IMR-90 (cell line): ENCODE measurements around the gene PLXNA4. TPM values are rescaled to one million over a fixed set of nuclear protein-coding genes. Genes with fewer than 3 reads are reported as not detected.

Experiments used
- ATAC-seq: fragments of 200-7000 bp; cut with Tn5 transposase; 2 replicates; pipeline ENCODE4 v1.9.1; 2020; ENCODE audit warnings: low read depth, mild to moderate bottlenecking, moderate library complexity
- BruUV-seq: library from RNA; stranded (reverse); fragments of 400-500 nt; replicated peaks from 2 replicates; lab custom pipeline; 2021; lab: Mats Ljungman, UMichigan
- CTCF ChIA-PET: fragments of 300-600 bp; formaldehyde crosslinking; extraction: SDS; loops from one replicate; lab custom pipeline; 2021; ENCODE audit warnings: antibody characterized with exemption; lab: Yijun Ruan, JAX
- POLR2A ChIA-PET: fragments of 300-600 bp; sonication (Branson Sonifier 250); formaldehyde crosslinking; loops from one replicate; lab custom pipeline; 2022; ENCODE audit warnings: antibody characterized with exemption; ENCODE audit not compliant: unreplicated experiment; lab: Charles Lee
- DNase-seq: peaks from one replicate; pipeline ENCODE4 v3.0.0; 2013
- H2AFZ ChIP-seq: replicated peaks from 2 replicates; pipeline ENCODE3; 2013; ENCODE audit warnings: low read length, mild to moderate bottlenecking; ENCODE audit not compliant: poor library complexity
- H2AK5ac ChIP-seq: 2 replicates; pipeline ENCODE4 v1.6.1; 2013; ENCODE audit warnings: low read depth, low read length, inconsistent platforms
- H2AK9ac ChIP-seq: replicated peaks from 2 replicates; pipeline ENCODE3; 2013; ENCODE audit warnings: mild to moderate bottlenecking, low read depth, low read length, moderate library complexity; ENCODE audit not compliant: poor library complexity
- H2BK120ac ChIP-seq: 2 replicates; pipeline ENCODE4 v1.6.1; 2013; ENCODE audit warnings: low read depth, low read length, inconsistent platforms
- H2BK15ac ChIP-seq: 3 replicates; pipeline ENCODE4 v1.6.1; 2013; ENCODE audit warnings: low read depth, low read length, inconsistent platforms
- H2BK20ac ChIP-seq: 2 replicates; pipeline ENCODE4 v1.6.1; 2013; ENCODE audit warnings: low read depth, mild to moderate bottlenecking, inconsistent platforms, low read length, moderate library complexity
- H2BK5ac ChIP-seq: 2 replicates; pipeline ENCODE4 v1.6.1; 2013; ENCODE audit warnings: mild to moderate bottlenecking, low read depth, low read length, inconsistent platforms; ENCODE audit not compliant: poor library complexity, severe bottlenecking
- H3K14ac ChIP-seq: replicated peaks from 2 replicates; pipeline ENCODE4 v1.6.1; 2013; ENCODE audit warnings: low read depth, low read length, inconsistent platforms
- H3K18ac ChIP-seq: 2 replicates; pipeline ENCODE4 v1.6.1; 2013; ENCODE audit warnings: low read depth, low read length, control low read depth
- H3K23ac ChIP-seq: 2 replicates; pipeline ENCODE4 v1.6.1; 2013; ENCODE audit warnings: low read depth, low read length, inconsistent platforms
- H3K27ac ChIP-seq: 2 replicates; pipeline ENCODE4 v1.5.1; 2013; ENCODE audit warnings: mild to moderate bottlenecking, control low read depth, low read length; ENCODE audit not compliant: insufficient read depth
- H3K27me3 ChIP-seq: 2 replicates; pipeline ENCODE4 v1.6.1; 2013; ENCODE audit warnings: low read length; ENCODE audit not compliant: control insufficient read depth, insufficient read depth
- H3K36me3 ChIP-seq: 2 replicates; pipeline ENCODE4 v1.6.1; 2013; ENCODE audit warnings: low read length, mixed read lengths; ENCODE audit not compliant: control insufficient read depth, insufficient read depth
- H3K4ac ChIP-seq: 2 replicates; pipeline ENCODE4 v1.6.1; 2013; ENCODE audit warnings: low read depth, low read length, inconsistent platforms
- H3K4me1 ChIP-seq: 2 replicates; pipeline ENCODE4 v1.6.1; 2013; ENCODE audit warnings: low read length, mixed read lengths; ENCODE audit not compliant: control insufficient read depth, insufficient read depth
- H3K4me2 ChIP-seq: 2 replicates; pipeline ENCODE4 v1.6.1; 2013; ENCODE audit warnings: low read depth, mild to moderate bottlenecking, control low read depth, low read length, moderate library complexity
- H3K4me3 ChIP-seq: 2 replicates; pipeline ENCODE4 v1.5.1; 2013; ENCODE audit warnings: low read depth, mild to moderate bottlenecking, control low read depth, low read length, moderate library complexity; ENCODE audit not compliant: insufficient read depth
- H3K56ac ChIP-seq: 2 replicates; pipeline ENCODE4 v1.6.1; 2013; ENCODE audit warnings: low read length, inconsistent platforms; ENCODE audit not compliant: insufficient read depth; ENCODE audit errors: extremely low read depth
- H3K79me1 ChIP-seq, 2 experiments: 2 replicates each; pipeline ENCODE4 v1.6.1; 2013; ENCODE audit warnings: low read length in 2 of 2, inconsistent platforms in 1 of 2, low read depth in 1 of 2
- H3K9ac ChIP-seq: 2 replicates; pipeline ENCODE4 v1.6.1; 2013; ENCODE audit warnings: low read depth, low read length, control low read depth
- H3K9me1 ChIP-seq: 2 replicates; pipeline ENCODE4 v1.6.1; 2013; ENCODE audit warnings: low read length, inconsistent platforms; ENCODE audit not compliant: insufficient read depth
- H3K9me3 ChIP-seq: 2 replicates; pipeline ENCODE4 v1.6.1; 2013; ENCODE audit warnings: low read length; ENCODE audit not compliant: control insufficient read depth, insufficient read depth
- H4K20me1 ChIP-seq: 2 replicates; pipeline ENCODE4 v1.6.1; 2013; ENCODE audit warnings: low read length, inconsistent platforms; ENCODE audit not compliant: insufficient read depth
- H4K5ac ChIP-seq: 2 replicates; pipeline ENCODE4 v1.6.1; 2013; ENCODE audit warnings: mild to moderate bottlenecking, low read depth, low read length, control low read depth
- H4K8ac ChIP-seq, 2 experiments: 2 replicates each; pipeline ENCODE4 v1.6.1; 2013; ENCODE audit warnings: low read depth in 2 of 2, low read length in 2 of 2, control low read depth in 1 of 2, inconsistent platforms in 1 of 2
- H4K91ac ChIP-seq: 2 replicates; pipeline ENCODE4 v1.6.1; 2013; ENCODE audit warnings: low read depth, low read length, inconsistent platforms; ENCODE audit not compliant: insufficient read depth
- BHLHE40 ChIP-seq: fragments of 150-350 bp; IDR thresholded peaks from 2 replicates; pipeline ENCODE4 v1.6.1; 2016; ENCODE audit warnings: mild to moderate bottlenecking, low read depth, low read length
- CEBPB ChIP-seq: IDR thresholded peaks from 2 replicates; pipeline ENCODE4 v1.6.1; 2012; ENCODE audit warnings: low read depth, low read length, improper control_type of control experiment
- CTCF ChIP-seq: conservative IDR thresholded peaks from 2 replicates; pipeline ENCODE4 v1.5.1; 2012; ENCODE audit warnings: mild to moderate bottlenecking, low read depth, low read length, improper control_type of control experiment
- ELK1 ChIP-seq: fragments of 150-350 bp; IDR thresholded peaks from 2 replicates; pipeline ENCODE4 v1.6.1; 2016; ENCODE audit warnings: low read depth, mild to moderate bottlenecking, low read length, moderate library complexity, borderline replicate concordance
- FOS ChIP-seq: fragments of 150-350 bp; IDR thresholded peaks from 2 replicates; pipeline ENCODE4 v1.6.1; 2016; ENCODE audit warnings: low read depth, low read length
- MAFK ChIP-seq: IDR thresholded peaks from 2 replicates; pipeline ENCODE4 v1.6.1; 2012; ENCODE audit warnings: low read depth, low read length, improper control_type of control experiment
- MAZ ChIP-seq: IDR thresholded peaks from 2 replicates; pipeline ENCODE4 v1.6.1; 2012; ENCODE audit warnings: low read depth, mild to moderate bottlenecking, low read length, improper control_type of control experiment, moderate library complexity, borderline replicate concordance
- MXI1 ChIP-seq: IDR thresholded peaks from 2 replicates; pipeline ENCODE4 v1.6.1; 2012; ENCODE audit warnings: low read depth, mild to moderate bottlenecking, low read length, moderate library complexity, borderline replicate concordance
- NFE2L2 ChIP-seq: fragments of 150-350 bp; IDR thresholded peaks from 2 replicates; pipeline ENCODE4 v1.6.1; 2016; ENCODE audit warnings: low read depth, mild to moderate bottlenecking, low read length
- POLR2A ChIP-seq: IDR thresholded peaks from 2 replicates; pipeline ENCODE4 v1.6.1; 2012; ENCODE audit warnings: mild to moderate bottlenecking, low read depth, low read length
- RAD21 ChIP-seq: IDR thresholded peaks from 2 replicates; pipeline ENCODE4 v1.6.1; 2012; ENCODE audit warnings: low read length, improper control_type of control experiment
- RCOR1 ChIP-seq: IDR thresholded peaks from 2 replicates; pipeline ENCODE4 v1.6.1; 2012; ENCODE audit warnings: mild to moderate bottlenecking, low read length, improper control_type of control experiment; ENCODE audit not compliant: insufficient replicate concordance
- RFX5 ChIP-seq: IDR thresholded peaks from 2 replicates; pipeline ENCODE4 v1.8.0; 2012; ENCODE audit warnings: low read depth, mild to moderate bottlenecking, low read length, moderate library complexity
- SMC3 ChIP-seq: fragments of 150-350 bp; IDR thresholded peaks from 2 replicates; pipeline ENCODE4 v1.6.1; 2016; ENCODE audit warnings: low read depth, mild to moderate bottlenecking, antibody characterized with exemption, low read length, moderate library complexity
- USF2 ChIP-seq: fragments of 150-350 bp; IDR thresholded peaks from 2 replicates; pipeline ENCODE4 v1.6.1; 2017; ENCODE audit warnings: mild to moderate bottlenecking, antibody characterized with exemption, low read length, low read depth
- WGBS, 2 experiments: methylation state at CpG; one replicate each; pipeline versions ENCODE4 v1.1.5 to v1.1.7; 2013; ENCODE audit warnings: missing lambda C conversion rate in 2 of 2; ENCODE audit not compliant: insufficient read length in 1 of 2; ENCODE audit errors: extremely low coverage in 2 of 2; 5-methylcytosine and 5-hydroxymethylcytosine counted together
- dilution Hi-C: fragments of 300-500 bp; cut with HindIII; formaldehyde crosslinking; loops from one replicate; pipeline ENCODE4 v1.14.3; 2018; ENCODE audit warnings: low sequenced_read_pairs; ENCODE audit not compliant: unreplicated experiment
- in situ Hi-C: fragments of 300-500 bp; cut with MboI; formaldehyde crosslinking; loops from 3 replicates; pipeline ENCODE4 v1.14.3; 2019; ENCODE audit warnings: low sequenced_read_pairs, inconsistent platforms, mixed read lengths
- intact Hi-C: fragments of 100-400 bp; cut with micrococcal nuclease; formaldehyde crosslinking; loops from 2 replicates; pipeline ENCODE4 v1.10.0; 2022
- polyA plus RNA-seq, 3 experiments: library from polyadenylated mRNA; depleted of rRNA; stranded (reverse); fragments of >200 nt; gene quantifications; 2 replicates each; pipeline ENCODE4 v1.2.3, GENCODE V29; 2012; ENCODE audit warnings: low replicate concordance in 1 of 3
- total RNA-seq: library from RNA; depleted of rRNA; stranded (reverse); fragments of >200 nt; gene quantifications from 2 replicates; pipeline ENCODE4 v1.2.3, GENCODE V29; 2012

Gene PLXNA4
- total and polyA plus RNA-seq, 2 of the 4 experiments (the other 2 are of a cell fraction), result under 0.01 TPM

GRCh38 chr7:132377703-132378584 is 198.3 kb downstream of the PLXNA4 start:
- Histone ChIP-seq H4K91ac (no peak overlapping the region), H3K36me3 (no peaks in the 10 kb centered on the region), H3K4ac (no peak overlapping the region), H2AK9ac (no peak overlapping the region), H4K5ac (no peak overlapping the region), H4K20me1 (no peaks in the 10 kb centered on the region), H2BK20ac (no peak overlapping the region), H3K27me3 (no peaks in the 10 kb centered on the region), H3K4me1 (no peaks in the 10 kb centered on the region), H3K18ac (no peak overlapping the region), H4K8ac (no peak overlapping the region), H2BK120ac (no peak overlapping the region), H2AK5ac (no peak overlapping the region), H2BK5ac (no peak overlapping the region), H3K4me3 (no peak overlapping the region), H3K9ac (no peak overlapping the region), H2BK15ac (no peak overlapping the region), H3K56ac (no peak overlapping the region), H3K79me1 (no peaks in the 10 kb centered on the region), H3K23ac (no peak overlapping the region), H3K9me1 (no peaks in the 10 kb centered on the region), H2AFZ (no peak overlapping the region), H3K9me3 (no peaks in the 10 kb centered on the region), H3K27ac (no peak overlapping the region), H3K4me2 (no peak overlapping the region), H3K14ac (no peak overlapping the region)
- intact Hi-C loops, result no loop called here
- in situ Hi-C loops, result no loop called here
- BruUV-seq, result no TSS peak
- no peak for DNase-seq
- POLR2A ChIA-PET, result no interaction called here
- ATAC-seq, result no peak
- WGBS, 2 experiments, result no CpG with 5 or more reads among the region's 8 CpGs
- dilution Hi-C loops, result no loop called here
- CTCF ChIA-PET, result no interaction called here
- TF ChIP-seq MAFK (no peak), POLR2A (no peak), FOS (no peak), RCOR1 (no peak), BHLHE40 (no peak), USF2 (no peak), SMC3 (no peak), RFX5 (no peak), CEBPB (no peak), MXI1 (no peak), MAZ (no peak), CTCF (no peak), ELK1 (no peak), NFE2L2 (no peak), RAD21 (no peak)
